WTC11 (cell line): ENCODE measurements around the gene SLC35F5. TPM values are rescaled to one million over a fixed set of nuclear protein-coding genes. Genes with fewer than 3 reads are reported as not detected.

Experiments used
- ATAC-seq: fragments of 200-7000 bp; cut with Tn5 transposase; 2 replicates; pipeline ENCODE4 v1.10.0; 2021; ENCODE audit warnings: mild to moderate bottlenecking, moderate library complexity
- CTCF ChIA-PET: fragments of 300-600 bp; sonication (Branson Sonifier 250); formaldehyde crosslinking; loops from one replicate; lab custom pipeline; 2021; ENCODE audit warnings: antibody characterized with exemption; lab: Charles Lee
- POLR2A ChIA-PET: fragments of 350-600 bp; sonication (Branson Sonifier 250); formaldehyde crosslinking; loops from one replicate; lab custom pipeline; 2021; ENCODE audit warnings: antibody characterized with exemption; lab: Charles Lee
- DNase-seq: peaks from one replicate; pipeline ENCODE4 v3.0.0; 2021; ENCODE audit warnings: low spot score
- H3K27ac Mint-ChIP-seq: 2 replicates; pipeline ENCODE4 v1.8.0; 2021; ENCODE audit warnings: mixed read lengths
- H3K27me3 Mint-ChIP-seq: 2 replicates; pipeline ENCODE4 v1.8.0; 2021; ENCODE audit warnings: low read depth, mild to moderate bottlenecking, moderate library complexity, mixed read lengths
- H3K36me3 Mint-ChIP-seq: 2 replicates; pipeline ENCODE4 v1.8.0; 2021; ENCODE audit warnings: mixed read lengths
- H3K4me1 Mint-ChIP-seq: 2 replicates; pipeline ENCODE4 v1.8.0; 2022; ENCODE audit warnings: mixed read lengths
- H3K4me3 Mint-ChIP-seq: 2 replicates; pipeline ENCODE4 v1.8.0; 2021; ENCODE audit warnings: mild to moderate bottlenecking, moderate library complexity, mixed read lengths
- H3K9me3 Mint-ChIP-seq: 2 replicates; pipeline ENCODE4 v1.8.0; 2021; ENCODE audit warnings: mixed read lengths
- ATF1 ChIP-seq: sonication (generic); formaldehyde crosslinking; IDR thresholded peaks from 2 replicates; pipeline ENCODE4 v1.8.1; 2023; ENCODE audit warnings: mild to moderate bottlenecking, moderate library complexity, missing genetic modification reagents
- CBFB ChIP-seq: sonication (generic); formaldehyde crosslinking; IDR thresholded peaks from 2 replicates; pipeline ENCODE4 v1.8.1; 2022; ENCODE audit warnings: mild to moderate bottlenecking, low read depth, missing genetic modification reagents
- FOXJ3 ChIP-seq: sonication (generic); formaldehyde crosslinking; IDR thresholded peaks from 2 replicates; pipeline ENCODE4 v1.9.0; 2021; ENCODE audit warnings: missing genetic modification reagents, mild to moderate bottlenecking, borderline replicate concordance
- FOXK1 ChIP-seq: sonication (generic); formaldehyde crosslinking; IDR thresholded peaks from 2 replicates; pipeline ENCODE4 v1.8.0; 2022; ENCODE audit warnings: mild to moderate bottlenecking, moderate library complexity, missing genetic modification reagents
- FOXP1 ChIP-seq: sonication (generic); formaldehyde crosslinking; IDR thresholded peaks from 2 replicates; pipeline ENCODE4 v1.8.0; 2022; ENCODE audit warnings: missing genetic modification reagents, mild to moderate bottlenecking, moderate library complexity, borderline replicate concordance
- IRF1 ChIP-seq: sonication (generic); formaldehyde crosslinking; IDR thresholded peaks from 2 replicates; pipeline ENCODE4 v1.8.0; 2023; ENCODE audit warnings: missing genetic modification reagents
- NR1H2 ChIP-seq: sonication (generic); formaldehyde crosslinking; IDR thresholded peaks from 2 replicates; pipeline ENCODE4 v1.9.0; 2021; ENCODE audit warnings: mild to moderate bottlenecking, moderate library complexity, missing genetic modification reagents
- SMAD3 ChIP-seq: sonication (generic); formaldehyde crosslinking; IDR thresholded peaks from 2 replicates; pipeline ENCODE4 v1.8.0; 2022; ENCODE audit warnings: missing genetic modification reagents, mild to moderate bottlenecking, borderline replicate concordance
- SMAD4 ChIP-seq: sonication (generic); formaldehyde crosslinking; IDR thresholded peaks from 2 replicates; pipeline ENCODE4 v1.8.0; 2022; ENCODE audit warnings: mild to moderate bottlenecking, missing genetic modification reagents
- ZBTB21 ChIP-seq: sonication (generic); formaldehyde crosslinking; IDR thresholded peaks from 2 replicates; pipeline ENCODE4 v1.8.1; 2023; ENCODE audit warnings: mild to moderate bottlenecking, missing genetic modification reagents, borderline replicate concordance
- ZNF232 ChIP-seq: sonication (generic); formaldehyde crosslinking; IDR thresholded peaks from 2 replicates; pipeline ENCODE4 v1.8.0; 2022; ENCODE audit warnings: mild to moderate bottlenecking, missing genetic modification reagents
- ZNF281 ChIP-seq: sonication (generic); formaldehyde crosslinking; IDR thresholded peaks from 2 replicates; pipeline ENCODE4 v1.8.0; 2023; ENCODE audit warnings: mild to moderate bottlenecking, missing genetic modification reagents
- ZNF416 ChIP-seq: fragments of 250-450 bp; sonication (Bioruptor Pico); IDR thresholded peaks from 2 replicates; pipeline ENCODE4 v1.9.0; 2021; ENCODE audit warnings: mild to moderate bottlenecking, inconsistent platforms
- total RNA-seq: library from RNA; stranded (reverse); gene quantifications from 3 replicates; pipeline ENCODE4 v1.2.3, GENCODE V29; 2021
- TF ChIP-seq, protein P1 (sequence below): sonication (generic); formaldehyde crosslinking; IDR thresholded peaks from 2 replicates; pipeline ENCODE4 v1.8.0; 2022; ENCODE audit warnings: missing genetic modification reagents
- TF ChIP-seq, protein P2 (sequence below): fragments of 250-450 bp; sonication (Bioruptor Pico); IDR thresholded peaks from 2 replicates; pipeline ENCODE4 v2.1.2; 2022; ENCODE audit warnings: mild to moderate bottlenecking, moderate library complexity
- TF ChIP-seq, protein P3 (sequence below): sonication (generic); formaldehyde crosslinking; IDR thresholded peaks from 2 replicates; pipeline ENCODE4 v1.8.1; 2023; ENCODE audit warnings: mild to moderate bottlenecking, missing genetic modification reagents
- TF ChIP-seq, protein P4 (sequence below): sonication (generic); formaldehyde crosslinking; IDR thresholded peaks from 2 replicates; pipeline ENCODE4 v1.8.0; 2022; ENCODE audit warnings: mild to moderate bottlenecking, missing genetic modification reagents
- TF ChIP-seq, protein P5 (sequence below): sonication (generic); formaldehyde crosslinking; IDR thresholded peaks from 2 replicates; pipeline ENCODE4 v1.8.1; 2023; ENCODE audit warnings: mild to moderate bottlenecking, missing genetic modification reagents, moderate library complexity

The SLC35F5 gene
- total RNA-seq, 1 experiment from 2014 or later = 20.3 TPM

GRCh38 chr2:113676623-113677266 is 79.7 kb downstream of the SLC35F5 start (continued):
- no peak for TF ChIP-seq FOXK1 (CRISPR knock-in tag)
- TF ChIP-seq, protein P1, sequence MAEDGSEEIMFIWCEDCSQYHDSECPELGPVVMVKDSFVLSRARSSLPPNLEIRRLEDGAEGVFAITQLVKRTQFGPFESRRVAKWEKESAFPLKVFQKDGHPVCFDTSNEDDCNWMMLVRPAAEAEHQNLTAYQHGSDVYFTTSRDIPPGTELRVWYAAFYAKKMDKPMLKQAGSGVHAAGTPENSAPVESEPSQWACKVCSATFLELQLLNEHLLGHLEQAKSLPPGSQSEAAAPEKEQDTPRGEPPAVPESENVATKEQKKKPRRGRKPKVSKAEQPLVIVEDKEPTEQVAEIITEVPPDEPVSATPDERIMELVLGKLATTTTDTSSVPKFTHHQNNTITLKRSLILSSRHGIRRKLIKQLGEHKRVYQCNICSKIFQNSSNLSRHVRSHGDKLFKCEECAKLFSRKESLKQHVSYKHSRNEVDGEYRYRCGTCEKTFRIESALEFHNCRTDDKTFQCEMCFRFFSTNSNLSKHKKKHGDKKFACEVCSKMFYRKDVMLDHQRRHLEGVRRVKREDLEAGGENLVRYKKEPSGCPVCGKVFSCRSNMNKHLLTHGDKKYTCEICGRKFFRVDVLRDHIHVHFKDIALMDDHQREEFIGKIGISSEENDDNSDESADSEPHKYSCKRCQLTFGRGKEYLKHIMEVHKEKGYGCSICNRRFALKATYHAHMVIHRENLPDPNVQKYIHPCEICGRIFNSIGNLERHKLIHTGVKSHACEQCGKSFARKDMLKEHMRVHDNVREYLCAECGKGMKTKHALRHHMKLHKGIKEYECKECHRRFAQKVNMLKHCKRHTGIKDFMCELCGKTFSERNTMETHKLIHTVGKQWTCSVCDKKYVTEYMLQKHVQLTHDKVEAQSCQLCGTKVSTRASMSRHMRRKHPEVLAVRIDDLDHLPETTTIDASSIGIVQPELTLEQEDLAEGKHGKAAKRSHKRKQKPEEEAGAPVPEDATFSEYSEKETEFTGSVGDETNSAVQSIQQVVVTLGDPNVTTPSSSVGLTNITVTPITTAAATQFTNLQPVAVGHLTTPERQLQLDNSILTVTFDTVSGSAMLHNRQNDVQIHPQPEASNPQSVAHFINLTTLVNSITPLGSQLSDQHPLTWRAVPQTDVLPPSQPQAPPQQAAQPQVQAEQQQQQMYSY (CRISPR knock-in tag) = no peak

GRCh38 chr2:113675875-113676274 is 80.6 kb downstream of the SLC35F5 start:
- DNase-seq = no peak
- Mint-ChIP-seq H3K4me3 (no peak overlapping the region), H3K27me3 (peaks cover 100% of the 10 kb centered on the region), H3K27ac (no peak overlapping the region), H3K36me3 (no peaks in the 10 kb centered on the region), H3K9me3 (no peaks in the 10 kb centered on the region), H3K4me1 (peaks cover 16% of the 10 kb centered on the region)
- POLR2A ChIA-PET = interaction anchor here (0.6 kb wide), 1 partner anchor 11 kb away, joined by 3 read pairs; no protein-coding TSS in a partner anchor
- TF ChIP-seq, protein P2, sequence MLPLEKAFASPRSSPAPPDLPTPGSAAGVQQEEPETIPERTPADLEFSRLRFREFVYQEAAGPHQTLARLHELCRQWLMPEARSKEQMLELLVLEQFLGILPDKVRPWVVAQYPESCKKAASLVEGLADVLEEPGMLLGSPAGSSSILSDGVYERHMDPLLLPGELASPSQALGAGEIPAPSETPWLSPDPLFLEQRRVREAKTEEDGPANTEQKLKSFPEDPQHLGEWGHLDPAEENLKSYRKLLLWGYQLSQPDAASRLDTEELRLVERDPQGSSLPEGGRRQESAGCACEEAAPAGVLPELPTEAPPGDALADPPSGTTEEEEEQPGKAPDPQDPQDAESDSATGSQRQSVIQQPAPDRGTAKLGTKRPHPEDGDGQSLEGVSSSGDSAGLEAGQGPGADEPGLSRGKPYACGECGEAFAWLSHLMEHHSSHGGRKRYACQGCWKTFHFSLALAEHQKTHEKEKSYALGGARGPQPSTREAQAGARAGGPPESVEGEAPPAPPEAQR (CRISPR knock-in tag) = no peak
- TF ChIP-seq CBFB (CRISPR knock-in tag) (no peak), IRF1 (no peak), SMAD4 (CRISPR knock-in tag) (no peak), ZNF281 (CRISPR knock-in tag) (no peak)
- TF ChIP-seq, protein P3, sequence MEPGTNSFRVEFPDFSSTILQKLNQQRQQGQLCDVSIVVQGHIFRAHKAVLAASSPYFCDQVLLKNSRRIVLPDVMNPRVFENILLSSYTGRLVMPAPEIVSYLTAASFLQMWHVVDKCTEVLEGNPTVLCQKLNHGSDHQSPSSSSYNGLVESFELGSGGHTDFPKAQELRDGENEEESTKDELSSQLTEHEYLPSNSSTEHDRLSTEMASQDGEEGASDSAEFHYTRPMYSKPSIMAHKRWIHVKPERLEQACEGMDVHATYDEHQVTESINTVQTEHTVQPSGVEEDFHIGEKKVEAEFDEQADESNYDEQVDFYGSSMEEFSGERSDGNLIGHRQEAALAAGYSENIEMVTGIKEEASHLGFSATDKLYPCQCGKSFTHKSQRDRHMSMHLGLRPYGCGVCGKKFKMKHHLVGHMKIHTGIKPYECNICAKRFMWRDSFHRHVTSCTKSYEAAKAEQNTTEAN (CRISPR knock-in tag) = no peak
- TF ChIP-seq, protein P4, sequence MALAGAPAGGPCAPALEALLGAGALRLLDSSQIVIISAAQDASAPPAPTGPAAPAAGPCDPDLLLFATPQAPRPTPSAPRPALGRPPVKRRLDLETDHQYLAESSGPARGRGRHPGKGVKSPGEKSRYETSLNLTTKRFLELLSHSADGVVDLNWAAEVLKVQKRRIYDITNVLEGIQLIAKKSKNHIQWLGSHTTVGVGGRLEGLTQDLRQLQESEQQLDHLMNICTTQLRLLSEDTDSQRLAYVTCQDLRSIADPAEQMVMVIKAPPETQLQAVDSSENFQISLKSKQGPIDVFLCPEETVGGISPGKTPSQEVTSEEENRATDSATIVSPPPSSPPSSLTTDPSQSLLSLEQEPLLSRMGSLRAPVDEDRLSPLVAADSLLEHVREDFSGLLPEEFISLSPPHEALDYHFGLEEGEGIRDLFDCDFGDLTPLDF = no peak
- CTCF ChIA-PET = no interaction called here
- peak; percentile 63 for ATAC-seq

- Mint-ChIP-seq H3K4me3 (no peak overlapping the region; the same call in 1 of the 2 replicates), H3K9me3 (no peaks in the 10 kb centered on the region), H3K27me3 (peaks cover 95% of the 10 kb centered on the region), H3K27ac (no peak overlapping the region), H3K4me1 (peaks cover 16% of the 10 kb centered on the region), H3K36me3 (no peaks in the 10 kb centered on the region)
- CTCF ChIA-PET = no interaction called here
- POLR2A ChIA-PET = no interaction called here
- DNase-seq (no peak), ATAC-seq (peak; percentile 55; the same call in 1 of the 2 replicates)
- TF ChIP-seq SMAD3 (CRISPR knock-in tag) (no peak), ZBTB21 (CRISPR knock-in tag) (no peak), NR1H2 (CRISPR knock-in tag) (no peak), ZNF416 (CRISPR knock-in tag) (no peak), ZNF232 (no peak), FOXJ3 (no peak), ATF1 (no peak), FOXP1 (no peak)
- TF ChIP-seq, protein P3 (CRISPR knock-in tag) = no peak
- TF ChIP-seq, protein P5, sequence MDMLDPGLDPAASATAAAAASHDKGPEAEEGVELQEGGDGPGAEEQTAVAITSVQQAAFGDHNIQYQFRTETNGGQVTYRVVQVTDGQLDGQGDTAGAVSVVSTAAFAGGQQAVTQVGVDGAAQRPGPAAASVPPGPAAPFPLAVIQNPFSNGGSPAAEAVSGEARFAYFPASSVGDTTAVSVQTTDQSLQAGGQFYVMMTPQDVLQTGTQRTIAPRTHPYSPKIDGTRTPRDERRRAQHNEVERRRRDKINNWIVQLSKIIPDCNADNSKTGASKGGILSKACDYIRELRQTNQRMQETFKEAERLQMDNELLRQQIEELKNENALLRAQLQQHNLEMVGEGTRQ = no peak
Observed at GRCh38 chr2:113672326-113672932, 84.0 kb downstream of the SLC35F5 start.
